ENCODE data around the gene AFDN. TPM values are rescaled to one million over a fixed set of nuclear protein-coding genes. Genes with fewer than 3 reads are reported as not detected.

The AFDN gene
- total and polyA plus RNA-seq, 10 of the 15 experiments (the other 5 are each of a cell fraction or from before 2014, with no cell fraction given): 5.7 to 68.2 (median 45.1) TPM

GRCh38 chr6:167956983-167957492, 130.3 kb downstream of the AFDN start (continued):
- TF ChIP-seq, protein P1, sequence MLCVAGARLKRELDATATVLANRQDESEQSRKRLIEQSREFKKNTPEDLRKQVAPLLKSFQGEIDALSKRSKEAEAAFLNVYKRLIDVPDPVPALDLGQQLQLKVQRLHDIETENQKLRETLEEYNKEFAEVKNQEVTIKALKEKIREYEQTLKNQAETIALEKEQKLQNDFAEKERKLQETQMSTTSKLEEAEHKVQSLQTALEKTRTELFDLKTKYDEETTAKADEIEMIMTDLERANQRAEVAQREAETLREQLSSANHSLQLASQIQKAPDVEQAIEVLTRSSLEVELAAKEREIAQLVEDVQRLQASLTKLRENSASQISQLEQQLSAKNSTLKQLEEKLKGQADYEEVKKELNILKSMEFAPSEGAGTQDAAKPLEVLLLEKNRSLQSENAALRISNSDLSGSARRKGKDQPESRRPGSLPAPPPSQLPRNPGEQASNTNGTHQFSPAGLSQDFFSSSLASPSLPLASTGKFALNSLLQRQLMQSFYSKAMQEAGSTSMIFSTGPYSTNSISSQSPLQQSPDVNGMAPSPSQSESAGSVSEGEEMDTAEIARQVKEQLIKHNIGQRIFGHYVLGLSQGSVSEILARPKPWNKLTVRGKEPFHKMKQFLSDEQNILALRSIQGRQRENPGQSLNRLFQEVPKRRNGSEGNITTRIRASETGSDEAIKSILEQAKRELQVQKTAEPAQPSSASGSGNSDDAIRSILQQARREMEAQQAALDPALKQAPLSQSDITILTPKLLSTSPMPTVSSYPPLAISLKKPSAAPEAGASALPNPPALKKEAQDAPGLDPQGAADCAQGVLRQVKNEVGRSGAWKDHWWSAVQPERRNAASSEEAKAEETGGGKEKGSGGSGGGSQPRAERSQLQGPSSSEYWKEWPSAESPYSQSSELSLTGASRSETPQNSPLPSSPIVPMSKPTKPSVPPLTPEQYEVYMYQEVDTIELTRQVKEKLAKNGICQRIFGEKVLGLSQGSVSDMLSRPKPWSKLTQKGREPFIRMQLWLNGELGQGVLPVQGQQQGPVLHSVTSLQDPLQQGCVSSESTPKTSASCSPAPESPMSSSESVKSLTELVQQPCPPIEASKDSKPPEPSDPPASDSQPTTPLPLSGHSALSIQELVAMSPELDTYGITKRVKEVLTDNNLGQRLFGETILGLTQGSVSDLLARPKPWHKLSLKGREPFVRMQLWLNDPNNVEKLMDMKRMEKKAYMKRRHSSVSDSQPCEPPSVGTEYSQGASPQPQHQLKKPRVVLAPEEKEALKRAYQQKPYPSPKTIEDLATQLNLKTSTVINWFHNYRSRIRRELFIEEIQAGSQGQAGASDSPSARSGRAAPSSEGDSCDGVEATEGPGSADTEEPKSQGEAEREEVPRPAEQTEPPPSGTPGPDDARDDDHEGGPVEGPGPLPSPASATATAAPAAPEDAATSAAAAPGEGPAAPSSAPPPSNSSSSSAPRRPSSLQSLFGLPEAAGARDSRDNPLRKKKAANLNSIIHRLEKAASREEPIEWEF (IDR thresholded peaks at IDR 0.05; ENCODE audit: insufficient replicate concordance, low read depth, low read length): no peak
- TF ChIP-seq, protein P2, sequence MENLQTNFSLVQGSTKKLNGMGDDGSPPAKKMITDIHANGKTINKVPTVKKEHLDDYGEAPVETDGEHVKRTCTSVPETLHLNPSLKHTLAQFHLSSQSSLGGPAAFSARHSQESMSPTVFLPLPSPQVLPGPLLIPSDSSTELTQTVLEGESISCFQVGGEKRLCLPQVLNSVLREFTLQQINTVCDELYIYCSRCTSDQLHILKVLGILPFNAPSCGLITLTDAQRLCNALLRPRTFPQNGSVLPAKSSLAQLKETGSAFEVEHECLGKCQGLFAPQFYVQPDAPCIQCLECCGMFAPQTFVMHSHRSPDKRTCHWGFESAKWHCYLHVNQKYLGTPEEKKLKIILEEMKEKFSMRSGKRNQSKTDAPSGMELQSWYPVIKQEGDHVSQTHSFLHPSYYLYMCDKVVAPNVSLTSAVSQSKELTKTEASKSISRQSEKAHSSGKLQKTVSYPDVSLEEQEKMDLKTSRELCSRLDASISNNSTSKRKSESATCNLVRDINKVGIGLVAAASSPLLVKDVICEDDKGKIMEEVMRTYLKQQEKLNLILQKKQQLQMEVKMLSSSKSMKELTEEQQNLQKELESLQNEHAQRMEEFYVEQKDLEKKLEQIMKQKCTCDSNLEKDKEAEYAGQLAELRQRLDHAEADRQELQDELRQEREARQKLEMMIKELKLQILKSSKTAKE (IDR thresholded peaks at IDR 0.05; ENCODE audit: low read depth, poor library complexity, severe bottlenecking): no peak
- TF ChIP-seq ZNF217 (IDR thresholded peaks at IDR 0.05) (no peak), SMARCA5 (IDR thresholded peaks at IDR 0.05) (no peak), CREB1 (IDR thresholded peaks at IDR 0.05; ENCODE audit: low read depth) (no peak)
- TF ChIP-seq, protein P3, sequence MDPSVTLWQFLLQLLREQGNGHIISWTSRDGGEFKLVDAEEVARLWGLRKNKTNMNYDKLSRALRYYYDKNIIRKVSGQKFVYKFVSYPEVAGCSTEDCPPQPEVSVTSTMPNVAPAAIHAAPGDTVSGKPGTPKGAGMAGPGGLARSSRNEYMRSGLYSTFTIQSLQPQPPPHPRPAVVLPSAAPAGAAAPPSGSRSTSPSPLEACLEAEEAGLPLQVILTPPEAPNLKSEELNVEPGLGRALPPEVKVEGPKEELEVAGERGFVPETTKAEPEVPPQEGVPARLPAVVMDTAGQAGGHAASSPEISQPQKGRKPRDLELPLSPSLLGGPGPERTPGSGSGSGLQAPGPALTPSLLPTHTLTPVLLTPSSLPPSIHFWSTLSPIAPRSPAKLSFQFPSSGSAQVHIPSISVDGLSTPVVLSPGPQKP (IDR thresholded peaks at IDR 0.05; ENCODE audit: low read depth, low read length): no peak

All from GM12878 (cell line).